ENCODE measurements around the gene ZNF543.

DNA sequence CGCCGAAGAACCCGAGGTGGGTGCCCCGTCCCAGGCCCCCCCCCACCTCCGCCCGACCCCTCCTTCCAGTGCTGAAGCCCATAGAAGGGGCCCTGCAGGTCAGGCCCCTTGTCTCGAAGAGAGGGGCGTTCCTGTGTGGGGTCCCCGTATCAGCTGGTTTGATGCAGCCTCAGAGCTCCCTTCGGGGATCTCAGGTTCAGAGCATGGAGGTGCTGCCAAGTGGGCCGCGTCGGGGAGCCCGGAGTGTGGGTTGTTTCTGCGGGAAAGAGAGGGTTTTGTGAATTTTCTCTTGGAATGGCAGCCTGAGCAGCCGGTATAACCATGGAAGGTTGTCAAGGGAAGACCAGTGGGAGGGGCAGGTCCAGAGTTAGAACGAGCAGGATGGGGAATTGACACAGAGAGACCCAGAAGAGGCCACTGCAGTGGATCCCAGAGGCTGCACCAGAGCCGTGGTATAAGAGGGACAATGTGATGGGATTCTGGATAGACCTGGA, 43.5 kb downstream of the ZNF543 start:
- TF ChIP-seq, protein P1, sequence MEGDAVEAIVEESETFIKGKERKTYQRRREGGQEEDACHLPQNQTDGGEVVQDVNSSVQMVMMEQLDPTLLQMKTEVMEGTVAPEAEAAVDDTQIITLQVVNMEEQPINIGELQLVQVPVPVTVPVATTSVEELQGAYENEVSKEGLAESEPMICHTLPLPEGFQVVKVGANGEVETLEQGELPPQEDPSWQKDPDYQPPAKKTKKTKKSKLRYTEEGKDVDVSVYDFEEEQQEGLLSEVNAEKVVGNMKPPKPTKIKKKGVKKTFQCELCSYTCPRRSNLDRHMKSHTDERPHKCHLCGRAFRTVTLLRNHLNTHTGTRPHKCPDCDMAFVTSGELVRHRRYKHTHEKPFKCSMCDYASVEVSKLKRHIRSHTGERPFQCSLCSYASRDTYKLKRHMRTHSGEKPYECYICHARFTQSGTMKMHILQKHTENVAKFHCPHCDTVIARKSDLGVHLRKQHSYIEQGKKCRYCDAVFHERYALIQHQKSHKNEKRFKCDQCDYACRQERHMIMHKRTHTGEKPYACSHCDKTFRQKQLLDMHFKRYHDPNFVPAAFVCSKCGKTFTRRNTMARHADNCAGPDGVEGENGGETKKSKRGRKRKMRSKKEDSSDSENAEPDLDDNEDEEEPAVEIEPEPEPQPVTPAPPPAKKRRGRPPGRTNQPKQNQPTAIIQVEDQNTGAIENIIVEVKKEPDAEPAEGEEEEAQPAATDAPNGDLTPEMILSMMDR (IDR thresholded peaks at IDR 0.05) = no peak
- no peak for TF ChIP-seq POLR2A (IDR thresholded peaks at IDR 0.05)
